SK-N-SH (cell line): ENCODE measurements around the gene DLG2. TPM values are rescaled to one million over a fixed set of nuclear protein-coding genes. Genes with fewer than 3 reads are reported as not detected.

Experiments
- CTCF ChIA-PET: fragments of 300-600, 350-600 bp; formaldehyde crosslinking; extraction: SDS; loops from one replicate; lab custom pipeline; 2021; lab: Yijun Ruan, JAX
- POLR2A ChIA-PET: fragments of 350-600 bp; sonication (Branson Sonifier 250); formaldehyde crosslinking; extraction: SDS; loops from one replicate; lab custom pipeline; 2020; ENCODE audit warnings: antibody characterized with exemption, inconsistent platforms; lab: Yijun Ruan, JAX
- DNase-seq: peaks from one replicate; pipeline ENCODE4 v3.0.0; 2012
- H2AFZ ChIP-seq: fragments of 200-600 bp; sonication (generic); 2 replicates; pipeline ENCODE4 v1.8.1; 2016; ENCODE audit warnings: antibody characterized with exemption, mild to moderate bottlenecking, low read depth
- H3F3A ChIP-seq: fragments of 200-600 bp; sonication (generic); replicated peaks from 2 replicates; pipeline ENCODE3; 2016; ENCODE audit warnings: antibody characterized with exemption, mild to moderate bottlenecking; ENCODE audit not compliant: insufficient read depth
- H3K27ac ChIP-seq, 2 experiments: fragments of 200-500 bp in 1 of 2; fragments of 200-600 bp in 1 of 2; sonication (Bioruptor generic) in 1 of 2; sonication (generic), shearing (Covaris generic) in 1 of 2; 2 replicates each; pipeline versions ENCODE4 v1.5.1 to v1.6.1; 2014 to 2016; ENCODE audit warnings: low read depth in 2 of 2, inconsistent platforms in 1 of 2, low read length in 1 of 2, mild to moderate bottlenecking in 1 of 2, mixed read lengths in 1 of 2
- H3K27me3 ChIP-seq: fragments of 200-600 bp; sonication (generic), shearing (Covaris generic); 2 replicates; pipeline ENCODE4 v1.6.1; 2016; ENCODE audit warnings: mixed run types; ENCODE audit not compliant: insufficient read depth
- H3K36me3 ChIP-seq, 2 experiments: fragments of 200-500 bp in 1 of 2; fragments of 200-600 bp in 1 of 2; sonication (Bioruptor generic) in 1 of 2; sonication (generic) in 1 of 2; replicated peaks in 1 of 2; 2 replicates each; pipeline versions ENCODE3 to v1.5.1; 2014 to 2016; ENCODE audit warnings: low read length in 1 of 2, mild to moderate bottlenecking in 1 of 2; ENCODE audit not compliant: insufficient read depth in 2 of 2, control insufficient read depth in 1 of 2
- H3K4me1 ChIP-seq, 2 experiments: fragments of 200-500 bp in 1 of 2; fragments of 200-600 bp in 1 of 2; sonication (Bioruptor generic) in 1 of 2; sonication (generic), shearing (Covaris generic) in 1 of 2; 2 replicates each; pipeline versions ENCODE4 v1.5.1 to v1.6.1; 2014 to 2016; ENCODE audit warnings: low read depth in 1 of 2, low read length in 1 of 2, mixed run types in 1 of 2; ENCODE audit not compliant: insufficient read depth in 2 of 2, control insufficient read depth in 1 of 2
- H3K4me2 ChIP-seq: fragments of 200-600 bp; sonication (generic), shearing (Covaris generic); 2 replicates; pipeline ENCODE4 v1.6.1; 2017; ENCODE audit warnings: mixed run types
- H3K4me3 ChIP-seq, 2 experiments: fragments of 200-500 bp in 1 of 2; fragments of 200-600 bp in 1 of 2; sonication (Bioruptor generic) in 1 of 2; sonication (generic), shearing (Covaris generic) in 1 of 2; 2 replicates each; pipeline versions ENCODE4 v1.5.1 to v1.8.1; 2014 to 2016; ENCODE audit warnings: low read depth in 2 of 2, inconsistent platforms in 1 of 2, low read length in 1 of 2, mild to moderate bottlenecking in 1 of 2, mixed read lengths in 1 of 2, moderate library complexity in 1 of 2
- H3K79me2 ChIP-seq: fragments of 200-600 bp; sonication (generic); 2 replicates; pipeline ENCODE4 v1.8.1; 2017; ENCODE audit warnings: mild to moderate bottlenecking; ENCODE audit not compliant: insufficient read depth
- H3K9ac ChIP-seq: fragments of 200-600 bp; sonication (generic); 2 replicates; pipeline ENCODE4 v1.6.1; 2017; ENCODE audit warnings: mixed run types
- H3K9me2 ChIP-seq: fragments of 200-600 bp; sonication (generic); 2 replicates; pipeline ENCODE4 v1.6.1; 2017; ENCODE audit warnings: mixed run types
- H3K9me3 ChIP-seq: fragments of 200-600 bp; sonication (generic); 2 replicates; pipeline ENCODE4 v1.6.1; 2017; ENCODE audit warnings: mixed run types, mild to moderate bottlenecking, moderate library complexity
- H4K20me1 ChIP-seq: fragments of 200-600 bp; sonication (generic); 2 replicates; pipeline ENCODE4 v1.6.1; 2017; ENCODE audit warnings: mild to moderate bottlenecking, mixed run types; ENCODE audit not compliant: insufficient read depth
- CHD2 ChIP-seq: fragments of 150-350 bp; IDR thresholded peaks from 2 replicates; pipeline ENCODE4 v1.6.1; 2018; ENCODE audit warnings: low read length; ENCODE audit not compliant: partially characterized antibody
- EP300 ChIP-seq, 2 experiments: IDR thresholded peaks; 2 replicates each; pipeline versions ENCODE4 v1.4.0 to v1.6.1; 2012; ENCODE audit warnings: borderline replicate concordance in 1 of 2, low read depth in 1 of 2, low read length in 1 of 2
- EZH2phosphoT487 ChIP-seq: fragments of 200-600 bp; sonication (generic); IDR thresholded peaks from 2 replicates; pipeline ENCODE4 v1.6.1; 2017; ENCODE audit warnings: low read depth, mixed run types, mild to moderate bottlenecking, antibody characterized with exemption, moderate library complexity, borderline replicate concordance
- FOSL2 ChIP-seq: IDR thresholded peaks from 2 replicates; pipeline ENCODE4 v1.4.0; 2012; ENCODE audit warnings: low read depth, mild to moderate bottlenecking, moderate library complexity, borderline replicate concordance
- GABPA ChIP-seq: IDR thresholded peaks from 2 replicates; pipeline ENCODE4 v1.4.0; 2012; ENCODE audit warnings: low read depth, mild to moderate bottlenecking
- IRF3 ChIP-seq: fragments of 150-350 bp; IDR thresholded peaks from 2 replicates; pipeline ENCODE4 v1.6.1; 2016; ENCODE audit warnings: mild to moderate bottlenecking, low read depth, low read length
- JUND ChIP-seq: IDR thresholded peaks from 2 replicates; pipeline ENCODE4 v1.4.0; 2012
- MAX ChIP-seq: IDR thresholded peaks from 2 replicates; pipeline ENCODE4 v1.4.0; 2012; ENCODE audit warnings: low read depth
- MXI1 ChIP-seq: IDR thresholded peaks from 2 replicates; pipeline ENCODE4 v1.6.1; 2012; ENCODE audit warnings: mild to moderate bottlenecking, low read depth, low read length, improper control_type of control experiment
- NRF1 ChIP-seq: IDR thresholded peaks from 2 replicates; pipeline ENCODE4 v1.6.1; 2012; ENCODE audit warnings: low read depth, mild to moderate bottlenecking, low read length
- PBX3 ChIP-seq: IDR thresholded peaks from 2 replicates; pipeline ENCODE4; 2012
- RAD21 ChIP-seq: IDR thresholded peaks from 2 replicates; pipeline ENCODE4 v1.6.1; 2012; ENCODE audit warnings: mild to moderate bottlenecking, low read length
- REST ChIP-seq: IDR thresholded peaks from 2 replicates; pipeline ENCODE4 v1.6.1; 2012; ENCODE audit warnings: mild to moderate bottlenecking, low read depth, low read length, moderate library complexity
- RFX5 ChIP-seq: IDR thresholded peaks from 2 replicates; pipeline ENCODE4 v1.6.1; 2012; ENCODE audit warnings: mild to moderate bottlenecking, improper control_type of control experiment, low read length
- RXRA ChIP-seq: IDR thresholded peaks from 2 replicates; pipeline ENCODE4 v1.4.0; 2012; ENCODE audit warnings: low read depth, mild to moderate bottlenecking, borderline replicate concordance
- SMC3 ChIP-seq: IDR thresholded peaks from 2 replicates; pipeline ENCODE4 v1.6.1; 2012; ENCODE audit warnings: low read depth, low read length, improper control_type of control experiment
- TAF1 ChIP-seq: IDR thresholded peaks from 2 replicates; pipeline ENCODE4 v1.6.1; 2012; ENCODE audit warnings: low read depth, mild to moderate bottlenecking, low read length, moderate library complexity, borderline replicate concordance
- TEAD4 ChIP-seq: IDR thresholded peaks from 2 replicates; pipeline ENCODE4 v1.4.0; 2012; ENCODE audit warnings: mild to moderate bottlenecking, borderline replicate concordance; ENCODE audit not compliant: insufficient read depth
- YY1 ChIP-seq: IDR thresholded peaks from 2 replicates; pipeline ENCODE4 v1.4.0; 2012; ENCODE audit warnings: low read depth, mild to moderate bottlenecking
- WGBS: methylation state at CpG from one replicate; pipeline ENCODE4 v1.1.6; 2017; ENCODE audit warnings: low lambda C conversion rate; 5-methylcytosine and 5-hydroxymethylcytosine counted together
- polyA plus RNA-seq, 3 experiments: library from polyadenylated mRNA; depleted of rRNA; stranded (reverse); fragments of >200 nt; gene quantifications; 2 replicates each; pipeline ENCODE4 v1.2.3, GENCODE V29; 2012

The DLG2 gene
- polyA plus RNA-seq, 1 of the 3 experiments (the other 2 are of a cell fraction): 0.21 TPM

- DNase-seq: no peak
- Histone ChIP-seq H4K20me1 (no peaks in the 10 kb centered on the region), H3K27ac (no peak overlapping the region), H3K36me3 (no peaks in the 10 kb centered on the region), H3K27me3 (no peaks in the 10 kb centered on the region), H3K4me1 (peaks cover 8 to 14% of the 10 kb centered on the region in 2 experiments; a peak in 3 of 4 replicates), H3K9ac (no peak overlapping the region), H3K79me2 (no peaks in the 10 kb centered on the region), H3K9me3 (no peaks in the 10 kb centered on the region), H2AFZ (no peak overlapping the region), H3K4me2 (no peak overlapping the region), H3K9me2 (no peaks in the 10 kb centered on the region; the same call in 1 of the 2 replicates), H3K4me3 (no peak overlapping the region), H3F3A (no peaks in the 10 kb centered on the region)
- TF ChIP-seq SMC3 (no peak), RAD21 (no peak), EZH2phosphoT487 (no peak), EP300 (IDR thresholded peaks at IDR 0.05; ENCODE audit: borderline replicate concordance in 1 of 2, low read depth in 1 of 2, low read length in 1 of 2) (no peak), TEAD4 (no peak), MXI1 (no peak), CHD2 (no peak), NRF1 (no peak), YY1 (no peak), RFX5 (no peak), GABPA (no peak), PBX3 (no peak), REST (no peak), FOSL2 (no peak), TAF1 (no peak), JUND (no peak), MAX (no peak), RXRA (no peak), IRF3 (no peak)
- ChIA-PET POLR2A (no interaction called here), CTCF (no interaction called here)
- 82% methylated on average over 2 of the region's 2 CpGs for WGBS
Measured at GRCh38 chr11:83558281-83558680, 2068.9 kb downstream of the DLG2 start.
